Neural cell (in vitro differentiated cells): ENCODE results near the gene C1QTNF9B. TPM values are rescaled to one million over a fixed set of nuclear protein-coding genes. Genes with fewer than 3 reads are reported as not detected.
"Not testable (repeated sequence)": the region's sequence is repeated elsewhere in the genome, so short reads cannot be mapped to it uniquely, and the experiment has no call there.

ENCODE experiments used
- H2AFZ ChIP-seq: fragments of 200-600, 300-800 bp; sonication (generic), shearing (Covaris generic); 2 replicates; pipeline ENCODE4 v1.6.0; 2014; ENCODE audit warnings: low read depth, mild to moderate bottlenecking, antibody characterized with exemption, low read length, moderate library complexity
- H3F3A ChIP-seq: fragments of 200-600 bp; shearing (Covaris generic); 2 replicates; pipeline ENCODE4 v1.6.1; 2016; ENCODE audit warnings: mild to moderate bottlenecking, moderate library complexity, mixed read lengths, antibody characterized with exemption, low read length; ENCODE audit not compliant: insufficient read depth, poor library complexity, severe bottlenecking
- H3K27ac ChIP-seq: fragments of 200-600, 300-800 bp; sonication (generic), shearing (Covaris generic); 2 replicates; pipeline ENCODE4 v1.5.1; 2014; ENCODE audit warnings: mild to moderate bottlenecking, low read length, moderate library complexity
- H3K27me3 ChIP-seq: fragments of 300-800, 200-600 bp; sonication (generic), shearing (Covaris generic); 2 replicates; pipeline ENCODE4 v1.6.0; 2014; ENCODE audit warnings: mild to moderate bottlenecking, low read depth, low read length, moderate library complexity; ENCODE audit not compliant: insufficient read depth
- H3K36me3 ChIP-seq: fragments of 300-800, 200-600 bp; sonication (generic), shearing (Covaris generic); 2 replicates; pipeline ENCODE4 v1.5.1; 2014; ENCODE audit warnings: mild to moderate bottlenecking, antibody characterized with exemption, low read length, moderate library complexity; ENCODE audit not compliant: insufficient read depth
- H3K4me2 ChIP-seq: fragments of 300-800, 200-600 bp; sonication (generic), shearing (Covaris generic); 2 replicates; pipeline ENCODE4 v1.6.0; 2014; ENCODE audit warnings: mild to moderate bottlenecking, low read length
- H3K4me3 ChIP-seq: fragments of 300-800, 200-600 bp; sonication (generic), shearing (Covaris generic); 2 replicates; pipeline ENCODE4 v1.5.1; 2014; ENCODE audit warnings: mild to moderate bottlenecking, low read length, moderate library complexity
- H3K79me2 ChIP-seq: fragments of 200-600 bp; shearing (Covaris generic); replicated peaks from 2 replicates; pipeline ENCODE4 v1.6.0; 2014; ENCODE audit warnings: mild to moderate bottlenecking, low read length, moderate library complexity; ENCODE audit not compliant: insufficient read depth
- H3K9ac ChIP-seq: fragments of 300-800, 200-600 bp; sonication (generic), shearing (Covaris generic); 2 replicates; pipeline ENCODE4 v1.6.1; 2016; ENCODE audit warnings: mild to moderate bottlenecking, low read length, mixed read lengths
- H3K9me2 ChIP-seq: fragments of 200-600 bp; shearing (Covaris generic); 2 replicates; pipeline ENCODE4 v1.6.1; 2016; ENCODE audit warnings: mild to moderate bottlenecking, low read length, mixed read lengths; ENCODE audit not compliant: insufficient read depth
- H3K9me3 ChIP-seq: fragments of 200-600, 300-800 bp; sonication (generic), shearing (Covaris generic); 2 replicates; pipeline ENCODE4 v1.6.1; 2016; ENCODE audit warnings: mild to moderate bottlenecking, mixed run types, low read length, moderate library complexity, mixed read lengths
- H4K20me1 ChIP-seq: fragments of 200-600 bp; shearing (Covaris generic); 2 replicates; pipeline ENCODE4 v1.6.1; 2016; ENCODE audit warnings: mild to moderate bottlenecking, mixed run types; ENCODE audit not compliant: insufficient read depth
- EP300 ChIP-seq: fragments of 450-650 bp; conservative IDR thresholded peaks from 2 replicates; pipeline ENCODE4 v1.6.1; 2014; ENCODE audit warnings: antibody characterized with exemption, mild to moderate bottlenecking, moderate library complexity; ENCODE audit not compliant: poor library complexity, severe bottlenecking
- EZH2 ChIP-seq: fragments of 200-600, 300-800 bp; shearing (Covaris generic), sonication (generic); IDR thresholded peaks from 2 replicates; pipeline ENCODE4 v1.6.1; 2014; ENCODE audit warnings: antibody characterized with exemption, low read length, borderline replicate concordance, mild to moderate bottlenecking; ENCODE audit not compliant: insufficient read depth, poor library complexity, severe bottlenecking
- MXI1 ChIP-seq: fragments of 450-650 bp; conservative IDR thresholded peaks from 2 replicates; pipeline ENCODE4 v1.6.1; 2014; ENCODE audit warnings: antibody characterized with exemption, mild to moderate bottlenecking; ENCODE audit not compliant: poor library complexity, severe bottlenecking
- POLR2AphosphoS5 ChIP-seq: IDR thresholded peaks from 2 replicates; pipeline ENCODE4 v1.6.1; 2012
- RAD21 ChIP-seq: fragments of 450-650 bp; conservative IDR thresholded peaks from 2 replicates; pipeline ENCODE4 v1.6.1; 2014; ENCODE audit warnings: antibody characterized with exemption, mild to moderate bottlenecking, moderate library complexity
- SMC3 ChIP-seq: fragments of 450-650 bp; conservative IDR thresholded peaks from 2 replicates; pipeline ENCODE4 v1.6.1; 2014; ENCODE audit warnings: antibody characterized with exemption, mild to moderate bottlenecking, moderate library complexity; ENCODE audit not compliant: poor library complexity
- TAF1 ChIP-seq: IDR thresholded peaks from 2 replicates; pipeline ENCODE4 v1.6.1; 2012; ENCODE audit warnings: low read depth
- polyA plus RNA-seq: library from polyadenylated mRNA; depleted of rRNA; stranded (reverse); fragments of >200 nt; gene quantifications from 2 replicates; pipeline ENCODE4 v1.2.3, GENCODE V29; 2014
- TF ChIP-seq, protein P1 (sequence below): fragments of 450-650 bp; IDR thresholded peaks from 2 replicates; pipeline ENCODE4 v1.5.1; 2014; ENCODE audit warnings: antibody characterized with exemption, mild to moderate bottlenecking, moderate library complexity; ENCODE audit not compliant: poor library complexity, severe bottlenecking
- TF ChIP-seq, protein P2 (sequence below): IDR thresholded peaks from 2 replicates; pipeline ENCODE4 v1.6.1; 2012; ENCODE audit warnings: borderline replicate concordance

C1QTNF9B gene
- polyA plus RNA-seq, 1 donor from 2014 or later, result 1.5 TPM

DNA sequence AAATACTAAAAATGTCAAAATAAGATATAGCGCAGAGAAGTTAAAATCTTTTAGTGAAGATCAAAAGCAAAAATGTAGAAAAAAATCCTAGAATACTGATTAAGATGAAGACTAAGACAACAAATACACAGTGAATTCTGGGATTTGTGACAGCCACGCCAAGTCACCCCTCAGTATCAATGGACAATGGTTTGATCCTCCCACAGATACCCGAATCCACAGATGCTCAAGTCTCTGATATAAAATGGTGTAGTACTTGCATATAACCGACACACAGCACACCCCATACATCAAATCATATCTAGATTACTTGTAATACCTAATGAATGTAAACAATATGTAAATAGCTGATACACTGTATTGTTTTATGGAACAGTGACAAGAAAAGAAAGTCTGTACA is 14.0 kb downstream of the C1QTNF9B start:
- Histone ChIP-seq H3K79me2 (no peaks in the 10 kb centered on the region), H3K27me3 (no peaks in the 10 kb centered on the region), H3K9ac (no peak overlapping the region), H3K27ac (no peak overlapping the region), H3K36me3 (no peaks in the 10 kb centered on the region), H3K9me3 (no peaks in the 10 kb centered on the region), H3K4me3 (no peak overlapping the region), H3K4me2 (no peak overlapping the region), H4K20me1 (no peaks in the 10 kb centered on the region), H3K9me2 (no peaks in the 10 kb centered on the region), H2AFZ (no peak overlapping the region), H3F3A (peaks cover 6% of the 10 kb centered on the region)
- TF ChIP-seq MXI1, result no peak
- no peak for TF ChIP-seq RAD21
- no peak for TF ChIP-seq POLR2AphosphoS5
- TF ChIP-seq EZH2, result no peak
- no peak for TF ChIP-seq TAF1
- no peak for TF ChIP-seq EP300
- TF ChIP-seq, protein P1, sequence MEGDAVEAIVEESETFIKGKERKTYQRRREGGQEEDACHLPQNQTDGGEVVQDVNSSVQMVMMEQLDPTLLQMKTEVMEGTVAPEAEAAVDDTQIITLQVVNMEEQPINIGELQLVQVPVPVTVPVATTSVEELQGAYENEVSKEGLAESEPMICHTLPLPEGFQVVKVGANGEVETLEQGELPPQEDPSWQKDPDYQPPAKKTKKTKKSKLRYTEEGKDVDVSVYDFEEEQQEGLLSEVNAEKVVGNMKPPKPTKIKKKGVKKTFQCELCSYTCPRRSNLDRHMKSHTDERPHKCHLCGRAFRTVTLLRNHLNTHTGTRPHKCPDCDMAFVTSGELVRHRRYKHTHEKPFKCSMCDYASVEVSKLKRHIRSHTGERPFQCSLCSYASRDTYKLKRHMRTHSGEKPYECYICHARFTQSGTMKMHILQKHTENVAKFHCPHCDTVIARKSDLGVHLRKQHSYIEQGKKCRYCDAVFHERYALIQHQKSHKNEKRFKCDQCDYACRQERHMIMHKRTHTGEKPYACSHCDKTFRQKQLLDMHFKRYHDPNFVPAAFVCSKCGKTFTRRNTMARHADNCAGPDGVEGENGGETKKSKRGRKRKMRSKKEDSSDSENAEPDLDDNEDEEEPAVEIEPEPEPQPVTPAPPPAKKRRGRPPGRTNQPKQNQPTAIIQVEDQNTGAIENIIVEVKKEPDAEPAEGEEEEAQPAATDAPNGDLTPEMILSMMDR, result no peak
- TF ChIP-seq, protein P2, sequence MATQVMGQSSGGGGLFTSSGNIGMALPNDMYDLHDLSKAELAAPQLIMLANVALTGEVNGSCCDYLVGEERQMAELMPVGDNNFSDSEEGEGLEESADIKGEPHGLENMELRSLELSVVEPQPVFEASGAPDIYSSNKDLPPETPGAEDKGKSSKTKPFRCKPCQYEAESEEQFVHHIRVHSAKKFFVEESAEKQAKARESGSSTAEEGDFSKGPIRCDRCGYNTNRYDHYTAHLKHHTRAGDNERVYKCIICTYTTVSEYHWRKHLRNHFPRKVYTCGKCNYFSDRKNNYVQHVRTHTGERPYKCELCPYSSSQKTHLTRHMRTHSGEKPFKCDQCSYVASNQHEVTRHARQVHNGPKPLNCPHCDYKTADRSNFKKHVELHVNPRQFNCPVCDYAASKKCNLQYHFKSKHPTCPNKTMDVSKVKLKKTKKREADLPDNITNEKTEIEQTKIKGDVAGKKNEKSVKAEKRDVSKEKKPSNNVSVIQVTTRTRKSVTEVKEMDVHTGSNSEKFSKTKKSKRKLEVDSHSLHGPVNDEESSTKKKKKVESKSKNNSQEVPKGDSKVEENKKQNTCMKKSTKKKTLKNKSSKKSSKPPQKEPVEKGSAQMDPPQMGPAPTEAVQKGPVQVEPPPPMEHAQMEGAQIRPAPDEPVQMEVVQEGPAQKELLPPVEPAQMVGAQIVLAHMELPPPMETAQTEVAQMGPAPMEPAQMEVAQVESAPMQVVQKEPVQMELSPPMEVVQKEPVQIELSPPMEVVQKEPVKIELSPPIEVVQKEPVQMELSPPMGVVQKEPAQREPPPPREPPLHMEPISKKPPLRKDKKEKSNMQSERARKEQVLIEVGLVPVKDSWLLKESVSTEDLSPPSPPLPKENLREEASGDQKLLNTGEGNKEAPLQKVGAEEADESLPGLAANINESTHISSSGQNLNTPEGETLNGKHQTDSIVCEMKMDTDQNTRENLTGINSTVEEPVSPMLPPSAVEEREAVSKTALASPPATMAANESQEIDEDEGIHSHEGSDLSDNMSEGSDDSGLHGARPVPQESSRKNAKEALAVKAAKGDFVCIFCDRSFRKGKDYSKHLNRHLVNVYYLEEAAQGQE, result no peak
- no peak for TF ChIP-seq SMC3

DNA sequence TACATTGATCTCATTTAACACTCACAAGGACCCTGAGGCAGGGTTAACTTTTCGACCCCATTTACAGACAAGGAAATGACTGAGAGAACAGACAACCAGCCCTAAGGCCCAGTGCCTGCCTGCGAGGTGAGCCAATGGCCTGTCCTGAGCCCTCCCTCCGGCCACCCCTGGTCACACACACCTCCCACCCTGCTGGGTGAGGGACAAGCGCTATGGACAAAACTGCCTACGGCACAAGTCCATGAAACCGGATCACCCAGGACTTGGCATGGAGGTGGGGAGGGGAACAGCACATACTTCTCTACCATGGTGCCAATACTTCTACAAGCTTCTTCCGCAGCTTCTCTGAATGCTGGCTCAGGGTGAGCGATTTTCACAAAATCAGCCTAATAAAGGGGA is 15.9 kb downstream of the C1QTNF9B start:
- H3K9me3 ChIP-seq, result not testable (repeated sequence)

DNA sequence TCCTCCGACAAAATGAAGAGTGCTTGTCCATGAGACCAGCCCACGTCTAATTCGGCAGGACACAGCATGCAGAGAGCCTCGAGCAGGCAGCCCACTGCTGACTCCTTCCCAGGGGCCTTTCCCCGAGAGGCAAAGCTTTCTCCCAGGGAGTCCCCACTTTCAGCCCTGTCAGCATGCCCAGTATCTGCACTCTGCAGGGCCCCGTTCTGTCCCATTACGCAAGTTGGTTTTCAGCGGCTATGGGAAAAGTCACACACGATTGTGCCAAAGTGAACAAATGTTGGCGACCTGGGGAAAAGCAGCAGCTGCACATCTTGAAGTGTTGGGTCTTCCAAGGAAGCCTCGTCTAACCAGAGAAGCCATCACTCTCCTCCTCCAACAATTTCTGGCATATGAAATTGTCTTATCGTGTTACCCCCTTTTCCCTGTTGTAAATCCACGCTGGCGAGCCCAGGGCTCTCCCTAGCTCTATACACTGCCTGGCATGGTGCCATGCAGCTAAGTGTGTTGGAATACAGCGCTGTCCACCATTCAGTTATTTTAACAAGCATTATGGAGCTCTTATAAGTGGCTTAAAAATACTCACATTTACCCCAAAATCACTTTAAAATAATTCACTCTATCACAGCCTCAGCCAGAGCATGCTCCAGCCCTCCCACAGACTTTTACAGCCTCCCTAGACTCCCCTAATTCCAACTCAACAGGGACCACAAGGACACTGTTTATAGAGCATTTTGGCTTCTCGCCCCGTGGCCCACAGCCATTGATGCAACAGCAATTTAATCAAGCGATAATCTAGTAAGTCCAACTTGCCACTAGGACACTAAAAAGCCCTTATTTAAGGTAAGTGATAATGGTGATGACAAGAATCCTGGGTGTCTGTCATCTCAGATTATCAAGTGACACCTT is 16.6 kb downstream of the C1QTNF9B start:
- not testable (repeated sequence) for H4K20me1 ChIP-seq, H3K27me3 ChIP-seq, H3K4me3 ChIP-seq, H3K36me3 ChIP-seq, H3K9me3 ChIP-seq, H3K9me2 ChIP-seq, H3K4me2 ChIP-seq, H3K79me2 ChIP-seq, H3F3A ChIP-seq, H3K27ac ChIP-seq, H2AFZ ChIP-seq, H3K9ac ChIP-seq

More for the DNA sequence above, 15.9 kb downstream of the C1QTNF9B start:
- H3K27ac ChIP-seq, H3K9ac ChIP-seq, H3K79me2 ChIP-seq, H3K9me2 ChIP-seq, H3K4me3 ChIP-seq, H3K27me3 ChIP-seq, H4K20me1 ChIP-seq, H2AFZ ChIP-seq, H3K36me3 ChIP-seq, H3K4me2 ChIP-seq, H3F3A ChIP-seq: not testable (repeated sequence)
